ENCODE measurements around the gene CCM2. TPM values are rescaled to one million over a fixed set of nuclear protein-coding genes. Genes with fewer than 3 reads are reported as not detected.

Gene CCM2
- total RNA-seq, 2 donors from 2014 or later, result 30.0 to 83.6 TPM

- WGBS, result 44% methylated on average over 5 of the region's 5 CpGs
These were observed 84.3 kb downstream of the CCM2 start for GRCh38 chr7:45084336-45084735.

GRCh38 chr7:45084901-45085618 lies 85.1 kb downstream of the CCM2 start:
- Histone ChIP-seq H3K4me1 (replicated peaks) (no peaks in the 10 kb centered on the region), H3K9me3 (no peaks in the 10 kb centered on the region), H3K36me3 (no peaks in the 10 kb centered on the region), H3K27me3 (replicated peaks; ENCODE audit: insufficient read depth) (no peaks in the 10 kb centered on the region), H3K4me3 (no peak overlapping the region), H3K27ac (no peak overlapping the region)
- WGBS, result 69% methylated on average over 19 of the region's 24 CpGs
- no peak for DNase-seq (ENCODE audit: low spot score)
- TF ChIP-seq POLR2A (IDR thresholded peaks at IDR 0.05) (no peak), CTCF (IDR thresholded peaks at IDR 0.05) (no peak), POLR2AphosphoS5 (IDR thresholded peaks at IDR 0.05) (no peak)
- intact Hi-C loops (cut with DNase I), result no loop called here

More at GRCh38 chr7:45084336-45084735, 84.3 kb downstream of the CCM2 start:
- DNase-seq (ENCODE audit: low spot score), result no peak
- Histone ChIP-seq H3K4me1 (replicated peaks) (no peaks in the 10 kb centered on the region), H3K27me3 (replicated peaks; ENCODE audit: insufficient read depth) (no peaks in the 10 kb centered on the region), H3K4me3 (no peak overlapping the region), H3K27ac (no peak overlapping the region), H3K9me3 (no peaks in the 10 kb centered on the region), H3K36me3 (no peaks in the 10 kb centered on the region)
- TF ChIP-seq POLR2AphosphoS5 (IDR thresholded peaks at IDR 0.05) (no peak), CTCF (IDR thresholded peaks at IDR 0.05) (no peak), POLR2A (IDR thresholded peaks at IDR 0.05) (no peak)
- intact Hi-C loops (cut with DNase I), result no loop called here

- no peaks in the 10 kb centered on the region for H3K36me3 ChIP-seq
- TF ChIP-seq CTCF (IDR thresholded peaks at IDR 0.05) (no peak), POLR2A (IDR thresholded peaks at IDR 0.05) (no peak), POLR2AphosphoS5 (IDR thresholded peaks at IDR 0.05) (no peak)
- H3K4me3 ChIP-seq, result no peak overlapping the region
- 85% methylated on average over 23 of the region's 23 CpGs for WGBS
- no peaks in the 10 kb centered on the region for H3K4me1 ChIP-seq (replicated peaks)
- no peaks in the 10 kb centered on the region for H3K27me3 ChIP-seq (replicated peaks; ENCODE audit: insufficient read depth)
- intact Hi-C loops (cut with DNase I), result no loop called here
- no peaks in the 10 kb centered on the region for H3K9me3 ChIP-seq
- DNase-seq (ENCODE audit: low spot score), result no peak
- H3K27ac ChIP-seq, result no peak overlapping the region
These were observed 85.7 kb downstream of the CCM2 start for GRCh38 chr7:45085619-45086200.

GRCh38 chr7:45086331-45087065 lies 86.5 kb downstream of the CCM2 start:
- H3K36me3 ChIP-seq, result no peaks in the 10 kb centered on the region
- no peak for DNase-seq (ENCODE audit: low spot score)
- no peaks in the 10 kb centered on the region for H3K4me1 ChIP-seq (replicated peaks)
- H3K27ac ChIP-seq, result no peak overlapping the region
- intact Hi-C loops (cut with DNase I), result no loop called here
- H3K9me3 ChIP-seq, result no peaks in the 10 kb centered on the region
- 83% methylated on average over 15 of the region's 15 CpGs for WGBS
- no peaks in the 10 kb centered on the region for H3K27me3 ChIP-seq (replicated peaks; ENCODE audit: insufficient read depth)
- TF ChIP-seq CTCF (IDR thresholded peaks at IDR 0.05) (no peak), POLR2A (IDR thresholded peaks at IDR 0.05) (no peak), POLR2AphosphoS5 (IDR thresholded peaks at IDR 0.05) (no peak)
- no peak overlapping the region for H3K4me3 ChIP-seq

Measured in prostate gland (tissue), 2 donors.